VCaP (cell line): ENCODE results near the gene ZFAND3.

Source experiments
- H3K27ac ChIP-seq: fragments of 450-650 bp; 2 replicates; pipeline ENCODE4 v1.5.1; 2017
- TF ChIP-seq, protein P1 (sequence below): fragments of 450-650 bp; conservative IDR thresholded peaks from 2 replicates; pipeline ENCODE4 v1.5.1; 2017; ENCODE audit warnings: mild to moderate bottlenecking, moderate library complexity

The ZFAND3 gene

DNA sequence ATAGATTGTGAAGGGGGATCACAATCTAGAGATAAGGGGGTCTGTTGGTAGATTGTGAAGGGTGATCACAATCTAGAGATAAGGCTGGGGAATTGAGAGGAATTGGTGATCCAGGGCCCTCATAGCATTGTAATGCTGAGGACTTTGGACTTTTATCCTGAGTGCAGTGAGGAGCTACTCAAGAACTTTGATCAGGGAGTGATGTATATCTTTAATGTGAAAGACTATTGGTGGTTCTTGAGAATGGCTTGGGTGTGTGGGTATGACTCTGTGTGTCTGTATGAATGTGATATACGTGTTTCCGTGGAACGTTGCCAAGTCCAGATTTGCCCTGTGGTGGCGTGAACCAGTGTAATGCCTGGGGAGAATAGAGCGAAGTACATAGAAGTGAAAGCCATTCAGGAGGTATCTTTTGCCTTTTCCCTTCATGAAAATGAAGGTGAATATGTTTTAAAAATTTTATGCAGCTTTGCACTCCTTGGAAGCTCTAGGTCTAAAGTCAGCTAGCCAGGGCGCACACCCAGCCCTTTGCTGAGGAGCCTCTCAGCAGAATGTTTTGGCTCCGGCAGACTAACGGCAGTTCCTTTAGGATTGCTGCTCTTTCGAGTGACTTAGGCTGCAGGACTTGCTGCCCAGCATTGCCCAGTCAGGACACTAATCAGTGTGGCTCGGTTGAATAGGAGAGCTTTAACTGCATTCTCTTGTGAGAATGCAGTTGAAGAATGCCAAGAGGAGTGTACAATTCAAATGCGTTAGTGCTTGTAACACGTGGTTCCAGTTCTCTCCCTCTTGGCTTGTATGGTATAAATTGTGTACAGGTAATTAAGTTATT, 3.5 kb downstream of the ZFAND3 start:
- TF ChIP-seq, protein P1, sequence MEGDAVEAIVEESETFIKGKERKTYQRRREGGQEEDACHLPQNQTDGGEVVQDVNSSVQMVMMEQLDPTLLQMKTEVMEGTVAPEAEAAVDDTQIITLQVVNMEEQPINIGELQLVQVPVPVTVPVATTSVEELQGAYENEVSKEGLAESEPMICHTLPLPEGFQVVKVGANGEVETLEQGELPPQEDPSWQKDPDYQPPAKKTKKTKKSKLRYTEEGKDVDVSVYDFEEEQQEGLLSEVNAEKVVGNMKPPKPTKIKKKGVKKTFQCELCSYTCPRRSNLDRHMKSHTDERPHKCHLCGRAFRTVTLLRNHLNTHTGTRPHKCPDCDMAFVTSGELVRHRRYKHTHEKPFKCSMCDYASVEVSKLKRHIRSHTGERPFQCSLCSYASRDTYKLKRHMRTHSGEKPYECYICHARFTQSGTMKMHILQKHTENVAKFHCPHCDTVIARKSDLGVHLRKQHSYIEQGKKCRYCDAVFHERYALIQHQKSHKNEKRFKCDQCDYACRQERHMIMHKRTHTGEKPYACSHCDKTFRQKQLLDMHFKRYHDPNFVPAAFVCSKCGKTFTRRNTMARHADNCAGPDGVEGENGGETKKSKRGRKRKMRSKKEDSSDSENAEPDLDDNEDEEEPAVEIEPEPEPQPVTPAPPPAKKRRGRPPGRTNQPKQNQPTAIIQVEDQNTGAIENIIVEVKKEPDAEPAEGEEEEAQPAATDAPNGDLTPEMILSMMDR: no peak
- H3K27ac ChIP-seq: no peak overlapping the region

DNA sequence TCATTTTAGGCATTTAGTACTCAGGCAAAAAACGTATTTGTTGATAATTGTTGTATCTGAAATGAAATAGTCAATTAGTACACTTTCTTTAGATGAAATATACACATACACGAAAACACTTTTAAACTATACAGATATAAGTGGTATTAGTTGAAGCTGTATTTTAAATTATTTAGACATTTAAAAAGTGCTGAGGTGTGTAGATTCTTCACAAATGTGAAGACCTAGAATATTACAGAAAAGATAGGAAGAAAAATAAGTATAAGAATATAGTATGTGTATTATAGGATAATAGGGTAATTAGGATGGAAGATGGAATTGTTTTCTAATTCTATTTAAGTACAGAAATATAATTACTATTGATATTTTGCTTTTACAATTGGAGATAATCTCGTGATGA, 4.6 kb downstream of the ZFAND3 start:
- TF ChIP-seq, protein P1: no peak
- no peak overlapping the region for H3K27ac ChIP-seq

DNA sequence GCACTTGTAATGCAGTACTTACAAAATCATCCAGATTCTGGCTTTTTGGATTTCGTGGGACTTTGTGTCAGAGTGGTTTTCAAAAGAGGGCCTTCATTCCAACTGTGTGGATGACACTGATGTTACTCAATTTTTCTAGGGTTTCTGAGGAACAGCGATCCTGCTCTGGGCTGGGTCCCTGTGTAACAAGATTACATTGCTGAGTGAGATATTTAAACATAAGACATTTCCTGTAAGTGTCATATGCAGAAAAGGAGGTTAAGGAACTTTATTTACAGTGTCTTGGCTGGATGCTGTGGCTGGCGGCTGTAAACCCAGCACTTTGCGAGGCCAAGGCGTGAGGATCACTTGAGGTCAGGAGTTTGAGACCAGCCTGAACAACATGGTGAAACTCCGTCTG, 6.7 kb downstream of the ZFAND3 start:
- H3K27ac ChIP-seq: no peak overlapping the region

DNA sequence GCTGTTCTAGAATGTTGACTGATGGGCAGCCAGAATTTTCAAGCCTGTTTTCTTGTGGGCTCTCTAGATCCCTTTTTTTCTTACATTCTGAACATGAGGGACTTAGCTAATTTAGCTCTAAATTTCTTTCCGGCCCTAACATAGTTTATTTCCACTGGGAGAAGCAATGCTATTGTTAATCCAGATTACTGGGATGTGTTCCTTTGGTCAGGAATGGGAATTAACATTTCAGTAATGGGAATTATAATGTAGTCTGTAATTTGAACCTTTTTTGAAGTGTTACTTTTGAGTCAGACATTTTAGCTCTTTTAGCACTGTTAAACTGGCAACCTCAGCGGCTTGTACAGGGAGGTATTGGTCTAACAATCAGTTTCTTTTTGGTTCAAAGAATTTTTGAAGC, 7.5 kb downstream of the ZFAND3 start:
- TF ChIP-seq, protein P1: no peak
- H3K27ac ChIP-seq: no peak overlapping the region

More for the DNA sequence above, 6.7 kb downstream of the ZFAND3 start:
- TF ChIP-seq, protein P1: no peak

DNA sequence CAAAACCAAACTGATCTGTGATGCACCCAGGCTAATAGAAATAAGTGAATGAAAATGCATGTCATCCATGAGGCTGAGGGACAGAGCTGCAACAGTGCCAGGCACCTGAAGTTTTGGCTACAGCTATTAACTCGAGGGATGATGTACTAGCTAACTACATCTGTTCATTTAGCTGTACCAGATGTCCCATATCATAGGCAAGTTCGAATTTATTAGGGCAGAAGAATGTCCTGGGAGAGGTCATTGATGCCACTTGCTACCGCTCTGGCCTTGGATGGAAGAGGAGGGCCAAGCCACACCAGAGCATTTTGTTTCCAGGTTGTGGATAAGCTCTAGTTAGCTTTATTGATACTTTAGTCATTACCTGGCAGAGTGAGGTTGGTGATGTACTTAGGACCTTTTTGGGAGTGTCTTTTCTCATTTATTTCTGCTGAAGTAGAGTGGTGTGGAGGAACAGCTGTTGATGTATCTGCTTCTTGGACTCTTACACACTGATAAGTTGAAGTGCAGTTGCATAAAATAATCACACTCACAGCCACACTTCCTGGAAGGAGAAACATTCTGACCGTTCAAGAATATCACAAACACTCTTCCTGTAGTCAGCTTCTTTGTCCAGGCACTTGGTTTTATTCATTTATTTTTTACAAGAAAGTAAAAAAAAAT, 8.2 kb downstream of the ZFAND3 start:
- TF ChIP-seq, protein P1: no peak
- H3K27ac ChIP-seq: no peak overlapping the region

DNA sequence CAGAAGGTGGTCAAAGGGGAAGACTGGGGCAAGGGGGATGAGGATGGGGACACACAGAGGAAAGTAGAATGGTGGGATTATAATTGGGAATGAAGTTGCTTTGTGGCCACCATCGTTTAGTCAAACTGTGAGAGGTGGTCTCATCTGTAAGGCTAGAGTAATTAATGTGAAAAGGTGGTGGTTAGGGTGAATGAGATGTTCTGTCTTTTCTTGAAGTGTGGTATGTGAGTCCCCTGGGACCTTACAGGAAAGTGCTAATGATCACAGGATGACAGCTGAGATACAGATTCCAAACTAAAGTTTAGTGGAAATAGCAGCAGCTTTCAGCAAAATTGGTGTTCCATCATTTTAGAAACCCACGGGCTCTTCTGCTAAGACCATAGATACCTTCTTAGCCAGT, 10.7 kb downstream of the ZFAND3 start:
- H3K27ac ChIP-seq: no peak overlapping the region
- TF ChIP-seq, protein P1: no peak

DNA sequence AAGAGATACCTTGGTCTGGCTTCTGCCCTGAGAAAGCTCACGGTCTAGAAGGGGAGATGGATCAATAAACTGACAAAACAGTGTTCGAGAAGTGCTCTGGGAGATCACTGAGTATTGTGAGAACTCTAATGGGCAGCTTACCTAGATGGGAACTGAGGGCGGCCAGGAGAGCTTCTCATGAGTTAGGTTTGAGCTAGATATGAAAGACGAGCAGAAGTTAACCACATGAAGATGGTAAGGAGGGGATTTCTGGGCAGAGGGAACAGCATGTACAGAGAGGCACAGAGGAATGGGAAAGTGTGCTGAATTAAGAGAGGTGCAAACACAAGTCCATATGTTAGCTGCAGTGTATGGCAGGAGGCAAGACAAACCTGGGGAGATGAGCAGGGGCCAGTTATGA, 11.9 kb downstream of the ZFAND3 start:
- H3K27ac ChIP-seq: no peak overlapping the region
- TF ChIP-seq, protein P1: no peak
